ENCODE results near the gene TAS2R40. TPM values are rescaled to one million over a fixed set of nuclear protein-coding genes. Genes with fewer than 3 reads are reported as not detected.
"Not testable (repeated sequence)": the region's sequence is repeated elsewhere in the genome, so short reads cannot be mapped to it uniquely, and the experiment has no call there.

TAS2R40 gene
- total RNA-seq, 2 donors from 2014 or later = not detected

- DNase-seq = no peak
- TF ChIP-seq CTCF (IDR thresholded peaks at IDR 0.05) = no peak
- intact Hi-C loops (cut with DNase I) = no loop called here
- H3K9me3 ChIP-seq = no peaks in the 10 kb centered on the region
- H3K27ac ChIP-seq = no peak overlapping the region
- no peaks in the 10 kb centered on the region for H3K36me3 ChIP-seq
- no peak overlapping the region for H3K9ac ChIP-seq (ENCODE audit: low read depth in 2 of 2, low read length in 2 of 2)
- no peak overlapping the region for H3K4me3 ChIP-seq
- no peaks in the 10 kb centered on the region for H3K27me3 ChIP-seq
- H3K4me1 ChIP-seq = no peaks in the 10 kb centered on the region
Measured at GRCh38 chr7:143203386-143203785, 18.5 kb upstream of the TAS2R40 start.

- H3K27me3 ChIP-seq = no peaks in the 10 kb centered on the region
- H3K9ac ChIP-seq (ENCODE audit: low read depth in 2 of 2, low read length in 2 of 2) = no peak overlapping the region
- no peak overlapping the region for H3K27ac ChIP-seq
- no peaks in the 10 kb centered on the region for H3K9me3 ChIP-seq
- no peaks in the 10 kb centered on the region for H3K36me3 ChIP-seq
- H3K4me1 ChIP-seq = no peaks in the 10 kb centered on the region
- no peak overlapping the region for H3K4me3 ChIP-seq
- DNase-seq = no peak
- intact Hi-C loops (cut with DNase I) = no loop called here
- no peak for TF ChIP-seq CTCF (IDR thresholded peaks at IDR 0.05)
Measured at GRCh38 chr7:143205560-143206293, 16.1 kb upstream of the TAS2R40 start.

- intact Hi-C loops (cut with DNase I) = loop anchor here (10.0 kb wide), 1 partner anchor 356 kb away; the partner anchor contains the start of gene EPHB6
- no peak for TF ChIP-seq CTCF (IDR thresholded peaks at IDR 0.05)
- Histone ChIP-seq H3K9me3 (no peaks in the 10 kb centered on the region), H3K27me3 (no peaks in the 10 kb centered on the region), H3K36me3 (no peaks in the 10 kb centered on the region), H3K4me1 (no peaks in the 10 kb centered on the region), H3K4me3 (no peak overlapping the region), H3K9ac (ENCODE audit: low read depth in 2 of 2, low read length in 2 of 2) (no peak overlapping the region), H3K27ac (no peak overlapping the region)
- DNase-seq = no peak
Measured at GRCh38 chr7:143210541-143210940, 11.3 kb upstream of the TAS2R40 start.

- intact Hi-C loops (cut with DNase I) = loop anchor here (10.0 kb wide), 1 partner anchor 359 kb away; the partner anchor contains the start of gene EPHB6
- H3K27ac ChIP-seq; H3K4me1 ChIP-seq; H3K27me3 ChIP-seq; H3K9ac ChIP-seq (ENCODE audit: low read depth in 2 of 2, low read length in 2 of 2); DNase-seq; H3K9me3 ChIP-seq; H3K36me3 ChIP-seq; H3K4me3 ChIP-seq: not testable (repeated sequence)
Measured at GRCh38 chr7:143213478-143213877, 8.4 kb upstream of the TAS2R40 start.

GRCh38 chr7:143214789-143215679, 6.8 kb upstream of the TAS2R40 start:
- H3K4me3 ChIP-seq = no peak overlapping the region
- no peak overlapping the region for H3K27ac ChIP-seq
- H3K9ac ChIP-seq (ENCODE audit: low read depth in 2 of 2, low read length in 2 of 2) = no peak overlapping the region
- intact Hi-C loops (cut with DNase I) = loop anchor here (1.0 to 10.0 kb wide), 2 partner anchors 207 to 360 kb away; partner anchors contain the start of gene EPHB6
- H3K36me3 ChIP-seq = no peaks in the 10 kb centered on the region
- H3K9me3 ChIP-seq = no peaks in the 10 kb centered on the region
- peak; percentile 69 for DNase-seq
- H3K4me1 ChIP-seq = no peaks in the 10 kb centered on the region
- TF ChIP-seq CTCF (IDR thresholded peaks at IDR 0.05) = peak; percentile 98
- no peaks in the 10 kb centered on the region for H3K27me3 ChIP-seq

Data from colonic mucosa (tissue), 4 donors.